GM21526 (cell line): ENCODE measurements around the gene SMPD1.

Experiments used
- ATAC-seq: cut with Tn5 transposase; IDR thresholded peaks from one replicate; pipeline ENCODE4 v1.9.1; 2021; ENCODE audit warnings: moderate library complexity; ENCODE audit not compliant: unreplicated experiment, low FRiP score

SMPD1 gene

GRCh38 chr11:6389905-6390717 lies at the start of gene SMPD1:
TSS of gene SMPD1 (plus strand) at chr11:6390474. CDS start at chr11:6390599, 125 bp downstream.
- ATAC-seq: peak; percentile 97

- no peak for ATAC-seq
Measured at GRCh38 chr11:6345366-6345765, 44.9 kb upstream of the SMPD1 start.

- ATAC-seq: no peak
Measured at GRCh38 chr11:6350043-6350442, 40.2 kb upstream of the SMPD1 start.

- ATAC-seq: no peak
Measured at GRCh38 chr11:6350486-6350885, 39.8 kb upstream of the SMPD1 start.

- ATAC-seq: no peak
Measured at GRCh38 chr11:6351782-6352382, 38.4 kb upstream of the SMPD1 start.

GRCh38 chr11:6353367-6353987 lies 36.8 kb upstream of the SMPD1 start:
- peak; percentile 89 for ATAC-seq

GRCh38 chr11:6354651-6355485 lies 35.4 kb upstream of the SMPD1 start:
- no peak for ATAC-seq

GRCh38 chr11:6356503-6357055 lies 33.7 kb upstream of the SMPD1 start:
- no peak for ATAC-seq

- no peak for ATAC-seq
Measured at GRCh38 chr11:6357222-6357621, 33.1 kb upstream of the SMPD1 start.

GRCh38 chr11:6360183-6360582 lies 30.1 kb upstream of the SMPD1 start:
- no peak for ATAC-seq

GRCh38 chr11:6362185-6362872 lies 27.9 kb upstream of the SMPD1 start:
- no peak for ATAC-seq

GRCh38 chr11:6362873-6363678 lies 27.2 kb upstream of the SMPD1 start:
- ATAC-seq: peak; percentile 95

GRCh38 chr11:6365659-6366058 lies 24.6 kb upstream of the SMPD1 start:
- ATAC-seq: no peak

- ATAC-seq: no peak
Measured at GRCh38 chr11:6371825-6372224, 18.4 kb upstream of the SMPD1 start.

GRCh38 chr11:6377902-6378639 lies 12.2 kb upstream of the SMPD1 start:
- ATAC-seq: no peak

GRCh38 chr11:6378640-6378989 lies 11.7 kb upstream of the SMPD1 start:
- ATAC-seq: no peak

- no peak for ATAC-seq
Measured at GRCh38 chr11:6385046-6385777, 5.1 kb upstream of the SMPD1 start.
